GM19328 (cell line): ENCODE results near the gene EOLA1.
"Not testable (repeated sequence)": the region's sequence is repeated elsewhere in the genome, so short reads cannot be mapped to it uniquely, and the experiment has no call there.

Experiments
- ATAC-seq: cut with Tn5 transposase; IDR thresholded peaks from one replicate; pipeline ENCODE4 v1.9.1; 2021; ENCODE audit warnings: mild to moderate bottlenecking, moderate library complexity; ENCODE audit not compliant: unreplicated experiment

Gene EOLA1

GRCh38 chrX:149595214-149595613 lies 54.4 kb downstream of the EOLA1 start, which contains the start of gene HSFX2:
TSS of gene HSFX2 (minus strand) at chrX:149595314. CDS start at chrX:149594700, 614 bp downstream.
- ATAC-seq: not testable (repeated sequence)

GRCh38 chrX:149595943-149596342 lies 55.1 kb downstream of the EOLA1 start:
- not testable (repeated sequence) for ATAC-seq
